ENCODE measurements around the gene PTOV1. TPM values are rescaled to one million over a fixed set of nuclear protein-coding genes. Genes with fewer than 3 reads are reported as not detected.

PTOV1 gene
- total and polyA plus RNA-seq, 2 of the 4 experiments (the other 2 are of a cell fraction): 34.4 to 107 TPM

GRCh38 chr19:49873129-49873521 is 22.2 kb downstream of the PTOV1 start:
- Histone ChIP-seq H4K20me1 (ENCODE audit: insufficient read depth, low read length) (no peaks in the 10 kb centered on the region; the same call in 1 of the 2 replicates), H3K4me1 (ENCODE audit: control insufficient read depth, insufficient read depth, low read length) (peaks cover 7% of the 10 kb centered on the region), H3K18ac (ENCODE audit: low read depth, low read length) (no peak overlapping the region), H3K4me2 (ENCODE audit: low read depth, low read length) (no peak overlapping the region), H3K14ac (replicated peaks; ENCODE audit: low read depth, low read length) (no peak overlapping the region), H3K4me3 (ENCODE audit: insufficient read depth, low read depth, low read length) (no peak overlapping the region), H2BK5ac (ENCODE audit: low read depth, low read length, poor library complexity, severe bottlenecking) (no peak overlapping the region), H3K36me3 (ENCODE audit: control insufficient read depth, insufficient read depth, low read length) (peaks cover 7% of the 10 kb centered on the region; the same call in 1 of the 2 replicates), H4K91ac (ENCODE audit: insufficient read depth, low read depth, low read length) (no peak overlapping the region), H3K23ac (ENCODE audit: low read depth, low read length) (no peak overlapping the region), H2AK9ac (replicated peaks; ENCODE audit: low read depth, low read length, poor library complexity) (no peak overlapping the region), H4K8ac (ENCODE audit: low read depth in 2 of 2, low read length in 2 of 2) (no peak overlapping the region), H3K27ac (ENCODE audit: insufficient read depth, low read length) (no peak overlapping the region), H3K56ac (ENCODE audit: extremely low read depth, insufficient read depth, low read length) (no peak overlapping the region), H3K4ac (ENCODE audit: low read depth, low read length) (no peak overlapping the region), H3K9me3 (ENCODE audit: control insufficient read depth, insufficient read depth, low read length) (no peaks in the 10 kb centered on the region), H2AK5ac (ENCODE audit: low read depth, low read length) (no peak overlapping the region), H3K9ac (ENCODE audit: low read depth, low read length) (no peak overlapping the region), H2BK15ac (ENCODE audit: low read depth, low read length) (no peak overlapping the region), H2BK20ac (ENCODE audit: low read depth, low read length) (no peak overlapping the region), H3K27me3 (ENCODE audit: control insufficient read depth, insufficient read depth, low read length) (no peaks in the 10 kb centered on the region), H2AFZ (replicated peaks; ENCODE audit: low read length, poor library complexity) (no peak overlapping the region), H2BK120ac (ENCODE audit: low read depth, low read length) (no peak overlapping the region), H3K9me1 (ENCODE audit: insufficient read depth, low read length) (peaks cover 13% of the 10 kb centered on the region; the same call in 1 of the 2 replicates), H3K79me1 (ENCODE audit: low read depth in 1 of 2, low read length in 2 of 2) (peaks cover 15 to 58% of the 10 kb centered on the region in 2 experiments; a peak in 3 of 4 replicates), H4K5ac (ENCODE audit: low read depth, low read length) (no peak overlapping the region)
- DNase-seq (no peak), ATAC-seq (ENCODE audit: low read depth) (no peak)
- ChIA-PET POLR2A (ENCODE audit: unreplicated experiment) (no interaction called here), CTCF (no interaction called here)
- intact Hi-C loops (cut with micrococcal nuclease): no loop called here
- no TSS peak for BruUV-seq (replicated peaks)
- 94% methylated on average over 12 of the region's 29 CpGs; no CpG with 5 or more reads in 1 of the 2 experiments for WGBS, 2 experiments (ENCODE audit: extremely low coverage in 2 of 2, insufficient read length in 1 of 2)
- TF ChIP-seq BHLHE40 (IDR thresholded peaks at IDR 0.05; ENCODE audit: low read depth, low read length): no peak
- dilution Hi-C loops (cut with HindIII; ENCODE audit: low sequenced_read_pairs, unreplicated experiment): no loop called here
- in situ Hi-C loops (cut with MboI; ENCODE audit: low sequenced_read_pairs): no loop called here
